Fibroblast of skin of right biceps (primary cell): ENCODE measurements around the gene KRT10.
A peak's percentile ranks its signal among the peaks of the same experiment; 100 is the strongest.

Experiments
- DNase-seq: peaks from one replicate; pipeline ENCODE4 v3.0.0-alpha.2; 2013

The KRT10 gene

DNA sequence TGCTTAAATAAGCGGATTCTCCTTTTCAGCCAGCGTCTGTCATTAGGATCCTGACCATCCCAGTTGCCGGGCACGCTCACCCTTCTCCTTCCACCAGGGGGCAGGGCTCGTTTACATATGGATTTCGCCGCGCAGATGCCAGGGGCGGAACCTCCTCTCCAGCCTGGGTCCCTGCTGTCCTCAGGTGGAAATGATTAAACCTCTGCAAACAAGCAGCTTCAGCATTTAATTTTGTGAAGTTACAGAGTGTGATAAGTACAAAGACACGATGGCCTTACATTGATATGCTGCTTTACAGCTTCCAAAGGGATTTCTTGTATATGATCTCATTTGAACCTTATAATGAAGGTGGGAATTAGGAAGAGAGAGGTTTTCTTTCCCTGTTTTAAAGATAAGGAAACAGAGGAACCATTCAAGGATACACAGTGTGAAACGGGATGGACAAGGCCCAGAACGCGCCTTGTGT, 18.8 kb downstream of the KRT10 start:
- peak; percentile 69 for DNase-seq

DNA sequence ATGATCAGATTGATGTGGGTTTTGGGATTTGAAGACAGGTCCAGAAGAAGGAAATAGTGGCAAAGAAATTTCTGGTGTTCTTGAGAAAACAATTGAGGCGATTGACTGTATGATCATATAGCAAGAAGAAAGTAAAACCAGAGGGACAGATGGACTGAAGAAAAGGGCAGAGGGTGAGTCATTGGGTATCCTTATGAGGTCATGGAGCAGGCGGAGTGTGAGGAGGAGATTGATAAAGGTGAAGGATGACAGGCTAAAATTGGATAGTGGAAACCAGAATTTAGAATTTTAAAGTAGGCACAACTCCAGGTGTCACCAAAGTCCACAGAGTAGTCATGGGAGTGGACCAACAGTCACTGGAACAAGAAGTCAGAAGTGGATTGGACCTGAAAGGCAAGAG, 21.3 kb downstream of the KRT10 start:
- DNase-seq, result no peak

DNA sequence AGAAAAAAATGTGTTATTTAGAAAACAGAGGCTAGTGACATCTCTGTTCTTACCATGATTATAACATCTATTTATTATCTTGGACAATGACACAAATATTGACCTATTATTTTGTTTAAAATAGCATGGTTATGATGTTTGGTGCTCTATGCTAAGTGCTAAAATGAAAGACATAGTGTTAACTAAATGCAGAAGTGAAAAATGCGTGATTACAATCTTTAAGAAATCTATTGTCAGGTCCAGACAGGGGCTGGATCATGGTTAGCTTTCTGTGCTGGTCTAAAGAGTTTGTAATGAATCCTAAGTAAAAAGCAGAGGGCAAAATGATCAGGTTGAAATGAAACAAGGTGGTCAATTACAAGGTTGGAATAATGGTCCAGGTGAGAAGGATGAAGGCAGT, 22.0 kb downstream of the KRT10 start:
- no peak for DNase-seq

DNA sequence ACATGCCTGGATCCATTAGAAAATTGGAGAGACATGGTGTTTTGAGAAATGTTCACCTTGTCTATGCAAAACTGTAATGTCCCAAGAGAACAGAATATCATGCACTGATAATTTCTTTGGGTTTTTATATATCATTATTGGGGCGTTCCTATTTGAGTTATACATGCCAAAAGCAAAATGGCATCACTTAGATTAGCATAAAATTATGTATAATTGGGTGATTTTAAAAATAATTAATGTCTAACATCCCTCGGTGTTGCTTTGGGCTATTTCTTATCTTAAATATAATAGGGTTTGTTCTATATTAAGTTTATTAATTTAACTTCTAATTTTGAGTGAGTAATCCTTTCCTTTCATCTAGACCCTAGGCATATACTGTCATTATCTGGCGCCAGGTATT, 22.6 kb downstream of the KRT10 start, which contains the start of gene KRT28:
Gene KRT28 (minus strand): TSS at position 101 of the 400 bp plus-strand sequence. CDS start 66 bp downstream, at position 35.
- no peak for DNase-seq

- DNase-seq, result no peak
These were observed 25.6 kb downstream of the KRT10 start for GRCh38 chr17:40796846-40797245.

DNA sequence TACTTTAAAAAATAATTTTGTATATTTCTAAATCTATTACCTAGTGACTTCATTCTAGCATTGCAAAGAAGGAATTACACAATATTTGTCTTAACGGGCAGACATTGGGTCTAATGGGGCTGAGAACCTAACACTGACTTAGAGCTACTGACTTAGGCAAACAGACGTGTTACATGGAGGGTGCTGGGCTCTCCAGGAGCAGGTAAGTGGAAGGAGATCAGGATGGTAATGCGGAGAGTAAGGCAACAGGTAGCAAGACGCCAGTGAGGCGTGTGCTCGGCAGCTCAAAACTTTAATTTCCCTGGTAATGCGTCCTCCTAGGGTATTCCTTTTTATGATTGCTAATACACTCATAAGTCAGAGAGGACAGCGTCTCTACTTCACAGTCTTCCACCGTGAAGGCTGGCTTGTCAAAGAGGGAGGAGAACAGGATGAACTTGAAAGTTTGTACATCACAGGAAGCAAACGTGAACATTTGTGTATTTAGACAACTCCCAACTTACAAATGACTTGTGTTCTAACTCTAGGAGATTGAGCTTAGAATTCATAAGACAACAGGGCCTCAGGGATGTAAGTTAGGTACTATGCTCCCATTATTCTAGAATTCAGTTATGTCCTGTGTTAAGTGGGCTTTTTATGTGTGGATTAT, 27.3 kb downstream of the KRT10 start:
- no peak for DNase-seq

GRCh38 chr17:40794466-40794865, 27.9 kb downstream of the KRT10 start:
- no peak for DNase-seq

GRCh38 chr17:40793832-40794231, 28.6 kb downstream of the KRT10 start:
- no peak for DNase-seq

- peak; percentile 31 for DNase-seq
These were observed 30.5 kb downstream of the KRT10 start for GRCh38 chr17:40791787-40792436.

DNA sequence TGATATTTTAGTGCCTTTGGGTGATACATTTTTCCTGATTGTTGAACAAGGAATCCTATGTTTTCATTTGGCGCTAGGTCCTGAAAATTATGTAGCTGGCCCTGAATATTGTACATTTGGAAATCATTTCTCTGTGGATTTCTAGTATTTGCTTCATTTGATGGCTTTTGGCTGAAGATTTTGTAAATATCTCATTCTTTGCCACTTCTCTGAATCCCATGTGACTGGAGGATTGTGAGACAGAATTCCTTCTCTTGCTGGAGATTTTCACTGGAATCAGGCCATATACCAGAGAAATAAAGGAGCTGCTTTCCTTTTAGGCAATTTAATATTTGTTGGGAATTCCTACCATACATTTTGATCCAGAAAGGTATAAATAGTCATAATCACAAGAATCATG, 31.3 kb downstream of the KRT10 start:
- DNase-seq, result no peak

GRCh38 chr17:40782450-40782849, 40.0 kb downstream of the KRT10 start, which contains the start of gene KRT27:
KRT27 (minus strand) TSS chr17:40782550; CDS start chr17:40782493, 57 bp downstream.
- no peak for DNase-seq

GRCh38 chr17:40779181-40779909, 43.1 kb downstream of the KRT10 start:
- no peak for DNase-seq

GRCh38 chr17:40778461-40778860, 44.0 kb downstream of the KRT10 start:
- no peak for DNase-seq

DNA sequence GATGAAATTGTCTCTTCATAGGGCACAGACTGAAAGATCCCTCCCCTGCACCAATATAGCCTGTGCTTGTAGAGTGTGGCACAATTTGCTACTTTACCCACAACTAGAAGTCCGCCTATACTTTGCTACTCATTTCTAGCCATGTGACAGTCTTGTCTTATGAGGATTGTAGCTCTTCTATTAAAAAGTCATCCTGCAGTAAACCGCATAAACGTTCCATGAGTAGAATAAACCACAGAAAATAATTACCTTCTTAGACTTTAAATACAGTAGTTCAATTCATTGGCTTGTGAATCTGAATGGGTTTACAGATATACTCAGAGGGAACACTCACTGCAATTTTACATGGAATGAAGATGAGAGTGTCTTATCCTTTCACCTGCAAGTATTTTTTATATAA, 44.4 kb downstream of the KRT10 start:
- no peak for DNase-seq

DNA sequence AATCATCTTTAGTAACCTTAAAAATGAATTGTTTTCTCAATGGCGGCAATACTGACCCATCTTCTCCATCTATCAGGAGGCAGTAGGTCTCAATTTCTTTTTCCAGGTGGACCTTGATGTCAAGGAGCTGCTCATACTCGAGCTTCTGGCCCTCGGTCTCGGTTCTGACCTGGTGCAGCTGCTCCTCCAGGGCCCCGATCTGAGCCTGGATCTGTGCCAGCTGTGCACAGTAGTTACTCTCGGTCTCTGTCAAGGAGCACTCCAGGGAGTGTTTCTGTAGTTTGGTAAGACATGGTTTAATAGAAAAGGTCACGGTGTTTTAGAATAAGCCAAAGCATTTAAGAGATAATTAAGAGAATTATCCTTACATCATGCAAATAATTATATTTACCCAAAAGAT, 45.0 kb downstream of the KRT10 start:
- DNase-seq, result no peak

DNA sequence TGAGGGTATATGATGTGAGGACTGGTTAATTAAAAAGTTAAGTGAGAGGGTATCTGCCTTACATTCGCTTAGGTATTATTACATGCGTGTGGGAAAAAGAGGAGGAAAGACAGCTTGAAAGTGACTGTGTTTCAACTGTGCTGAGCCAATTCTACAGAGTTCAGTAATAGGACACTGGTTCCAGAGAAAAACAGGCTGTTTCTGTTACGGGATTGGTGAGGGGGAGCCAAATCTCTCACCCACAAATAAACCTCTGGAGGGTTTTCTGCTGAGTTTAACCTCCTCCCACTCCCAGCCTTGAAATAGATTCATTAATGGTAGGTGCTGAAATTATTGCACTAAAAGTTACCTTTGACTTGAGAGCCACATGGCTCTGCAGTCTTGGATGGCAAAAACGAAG, 46.5 kb downstream of the KRT10 start:
- DNase-seq, result no peak

DNA sequence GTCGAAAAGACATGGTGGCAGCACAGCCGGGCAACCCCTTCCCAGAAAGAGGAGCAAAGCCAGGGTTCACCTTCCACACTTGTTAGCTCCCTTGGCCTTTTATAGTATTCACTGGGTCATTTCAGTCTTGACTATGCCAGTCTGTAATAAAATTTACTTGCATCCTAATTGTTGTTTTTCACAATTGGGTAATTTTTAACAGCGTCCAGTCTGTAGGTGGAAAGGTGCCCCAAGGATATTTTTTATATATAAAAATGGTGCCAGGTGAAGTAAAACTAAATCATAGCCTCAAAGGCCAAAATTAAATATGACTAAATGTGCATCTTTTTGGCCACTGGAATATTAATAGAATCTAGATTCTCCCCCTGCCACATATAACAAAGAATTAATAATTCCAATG, 50.3 kb downstream of the KRT10 start, which contains the start of gene KRT26:
Gene KRT26 (minus strand): TSS at position 101 of the 400 bp plus-strand sequence. CDS start 88 bp downstream, at position 13.
- no peak for DNase-seq
